Esophagus muscularis mucosa (tissue), 4 donors: Measurements from ENCODE around the gene CD164.
"Not testable (repeated sequence)": the region's sequence is repeated elsewhere in the genome, so short reads cannot be mapped to it uniquely, and the experiment has no call there.

Experiments used
- CTCF ChIP-seq, 3 experiments: fragments of 200-600 bp in 2 of 3; fragments of 450-650 bp in 1 of 3; sonication (generic) in 2 of 3; IDR thresholded peaks; one replicate each; pipeline ENCODE4 v1.5.1; 2017 to 2019; ENCODE audit warnings: antibody characterized with exemption in 3 of 3, mild to moderate bottlenecking in 2 of 3, moderate library complexity in 1 of 3
- EP300 ChIP-seq: sonication (generic); formaldehyde crosslinking; IDR thresholded peaks from one replicate; pipeline ENCODE4 v1.6.1; 2017; ENCODE audit warnings: antibody characterized with exemption
- POLR2A ChIP-seq: fragments of 450-650 bp; IDR thresholded peaks from one replicate; pipeline ENCODE4 v1.6.1; 2017; ENCODE audit warnings: antibody characterized with exemption, moderate library complexity, mild to moderate bottlenecking, low read depth

GRCh38 chr6:109333870-109334269, 48.4 kb downstream of the CD164 start:
- TF ChIP-seq CTCF (IDR thresholded peaks at IDR 0.05); EP300; POLR2A: not testable (repeated sequence)
